ENCODE results near the gene SPRN.
"Not testable (repeated sequence)": the region's sequence is repeated elsewhere in the genome, so short reads cannot be mapped to it uniquely, and the experiment has no call there.

The SPRN gene

DNA sequence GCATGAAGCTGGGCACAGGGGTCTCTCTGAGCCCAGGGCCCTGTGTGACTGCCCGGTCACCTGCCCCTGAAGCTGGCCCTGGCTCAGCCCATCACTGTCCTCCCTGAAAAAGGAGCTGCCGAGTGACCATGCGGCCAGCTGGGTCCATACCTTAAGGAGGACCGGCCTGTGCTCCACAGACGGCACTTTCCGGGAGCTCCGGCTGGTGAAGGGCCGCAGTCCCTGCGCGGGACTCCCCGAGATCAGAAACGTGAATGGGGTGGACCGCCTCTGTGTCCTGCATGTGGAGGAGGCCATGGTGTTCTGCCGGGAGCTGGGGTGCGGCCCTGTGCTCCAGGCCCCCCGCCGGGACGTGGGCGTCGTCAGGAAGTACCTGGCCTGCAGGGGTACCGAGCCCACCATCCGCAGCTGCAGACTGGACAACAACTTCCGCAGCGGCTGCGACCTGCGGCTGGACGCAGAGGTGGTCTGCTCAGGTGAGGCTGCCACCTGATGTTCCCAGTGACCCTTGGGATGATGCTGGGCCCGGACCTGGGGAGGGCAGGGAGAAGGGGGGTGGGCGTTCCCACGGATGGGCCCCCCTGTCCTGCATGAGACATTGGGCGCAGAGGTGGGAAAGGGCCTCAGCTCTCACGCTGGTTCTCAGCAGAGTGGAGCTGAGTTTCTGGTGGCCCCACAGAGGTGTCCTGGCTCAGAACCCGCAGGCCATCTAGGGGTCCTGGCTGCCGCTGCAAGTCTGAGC is 32.8 kb upstream of the SPRN start:
- no peak for DNase-seq (ENCODE audit: low read depth in 2 of 2, low spot score in 1 of 2)

DNA sequence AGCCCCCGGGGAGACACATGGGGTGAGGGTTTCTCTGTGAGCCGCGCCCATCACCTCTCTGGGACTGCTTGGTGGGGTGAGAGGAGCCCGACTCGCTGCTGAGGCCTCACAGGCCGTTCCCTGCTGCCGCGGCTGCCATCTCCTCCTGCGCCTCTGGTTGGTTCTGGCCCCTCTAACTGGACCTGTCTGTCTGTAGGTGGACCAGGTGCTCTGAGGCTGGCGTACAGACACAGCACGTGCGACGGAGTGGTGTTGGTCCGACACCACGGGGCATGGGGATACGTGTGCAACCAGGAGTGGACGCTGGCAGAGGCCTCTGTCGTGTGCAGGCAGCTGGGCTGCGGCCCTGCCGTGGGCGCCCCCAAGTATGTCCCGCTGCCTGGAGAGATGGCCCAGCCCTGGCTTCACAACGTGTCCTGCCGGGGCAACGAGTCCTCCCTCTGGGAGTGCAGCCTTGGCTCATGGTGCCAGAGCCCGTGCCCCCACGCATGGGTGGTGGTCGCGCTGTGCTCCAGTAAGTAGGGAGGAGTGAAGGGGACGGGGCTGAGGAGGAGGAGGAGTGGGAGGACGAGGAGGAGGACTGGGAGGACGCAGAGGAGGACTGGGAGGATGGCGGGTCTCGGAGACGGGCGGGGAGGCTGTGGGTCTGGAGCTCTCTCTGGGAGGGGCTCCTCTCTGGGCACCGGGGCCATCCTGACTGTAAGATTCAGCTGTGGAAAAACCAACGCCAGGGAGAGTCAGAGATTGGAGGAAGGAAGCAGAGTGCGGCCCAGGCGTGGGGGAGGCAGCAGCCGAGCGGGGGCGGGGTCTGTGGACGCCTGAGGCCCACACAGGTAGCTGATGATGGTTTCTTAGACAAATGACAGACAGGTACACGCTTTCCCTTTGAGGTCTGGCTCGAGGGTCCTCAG is 31.9 kb upstream of the SPRN start:
- DNase-seq (ENCODE audit: low read depth in 2 of 2, low spot score in 1 of 2), result no peak

DNA sequence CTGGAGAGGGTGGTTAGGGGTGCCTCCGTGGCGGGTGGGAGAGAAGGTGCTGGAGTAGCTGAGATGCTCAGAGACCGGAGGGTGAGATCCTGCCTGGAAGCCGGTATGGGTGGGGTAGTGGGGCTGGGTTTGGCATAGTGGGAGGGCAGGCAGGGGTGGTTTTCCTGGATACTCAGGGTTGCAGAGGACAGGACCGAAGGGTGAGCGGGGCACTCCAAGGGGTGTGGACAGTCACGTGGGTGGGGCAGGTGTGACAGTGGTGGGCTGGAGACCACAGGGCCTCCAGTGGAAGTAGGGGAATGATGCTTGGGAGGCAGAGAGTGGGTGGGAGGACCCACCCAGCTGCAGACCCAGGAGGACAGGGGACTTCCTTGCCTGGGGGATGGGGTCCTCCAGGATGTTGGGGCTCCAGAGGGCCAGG is 31.2 kb upstream of the SPRN start:
- no peak for DNase-seq (ENCODE audit: low read depth in 2 of 2, low spot score in 1 of 2)

DNA sequence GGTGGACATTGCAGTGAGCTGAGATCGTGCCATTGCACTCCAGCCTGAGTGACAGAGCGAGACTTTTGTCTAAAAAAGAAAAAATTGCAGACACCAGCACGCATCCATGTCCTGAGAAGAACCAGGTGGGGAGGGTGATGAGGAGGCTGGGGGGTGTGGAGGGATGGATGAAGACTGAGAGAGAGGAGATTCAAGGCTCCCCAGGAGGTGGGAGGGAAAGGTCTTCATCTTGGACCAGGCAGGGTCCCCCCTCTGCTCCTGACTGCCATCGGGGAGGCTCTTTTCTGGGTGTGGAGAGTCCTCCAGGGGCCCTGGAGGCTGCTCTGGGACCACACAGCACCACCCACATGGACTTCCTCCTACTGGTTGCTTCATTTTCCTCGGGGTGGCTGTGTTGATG is 30.8 kb upstream of the SPRN start:
- no peak for DNase-seq (ENCODE audit: low read depth in 2 of 2, low spot score in 1 of 2)

DNA sequence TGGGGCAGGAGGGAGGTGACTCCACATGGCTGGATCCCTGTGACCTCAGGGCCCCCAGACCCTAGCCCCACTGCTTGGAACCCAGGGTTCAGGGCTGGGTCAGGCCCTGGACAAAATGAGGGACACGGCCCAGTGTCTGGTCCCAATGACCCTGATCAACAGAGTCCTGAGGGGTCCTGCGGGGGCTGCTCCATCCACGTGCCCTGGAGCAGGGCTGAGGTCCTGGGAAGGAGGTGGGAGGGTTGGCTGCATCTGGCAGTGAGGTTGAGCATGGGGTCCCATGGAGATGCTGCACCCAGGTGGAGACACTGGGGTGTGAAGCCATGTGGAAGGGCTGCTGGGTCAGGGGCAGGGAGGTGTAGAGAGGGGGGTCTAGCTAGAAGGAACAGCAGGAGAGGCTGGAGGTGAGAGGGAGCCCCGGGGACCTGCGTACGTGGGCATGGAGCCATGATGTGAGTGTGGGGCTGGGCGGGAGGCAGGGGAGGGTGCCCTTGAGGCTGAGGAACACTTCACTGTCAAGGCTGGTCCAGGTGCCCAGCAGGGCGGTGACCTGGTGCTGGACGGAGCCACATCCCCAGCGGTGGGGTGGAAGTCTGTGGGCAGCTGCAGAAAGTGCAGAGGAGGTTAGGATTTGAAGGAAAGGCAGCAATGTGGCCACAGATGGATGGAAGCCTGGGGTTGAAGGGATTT is 29.9 kb upstream of the SPRN start:
- no peak for DNase-seq (ENCODE audit: low read depth in 2 of 2, low spot score in 1 of 2)

DNA sequence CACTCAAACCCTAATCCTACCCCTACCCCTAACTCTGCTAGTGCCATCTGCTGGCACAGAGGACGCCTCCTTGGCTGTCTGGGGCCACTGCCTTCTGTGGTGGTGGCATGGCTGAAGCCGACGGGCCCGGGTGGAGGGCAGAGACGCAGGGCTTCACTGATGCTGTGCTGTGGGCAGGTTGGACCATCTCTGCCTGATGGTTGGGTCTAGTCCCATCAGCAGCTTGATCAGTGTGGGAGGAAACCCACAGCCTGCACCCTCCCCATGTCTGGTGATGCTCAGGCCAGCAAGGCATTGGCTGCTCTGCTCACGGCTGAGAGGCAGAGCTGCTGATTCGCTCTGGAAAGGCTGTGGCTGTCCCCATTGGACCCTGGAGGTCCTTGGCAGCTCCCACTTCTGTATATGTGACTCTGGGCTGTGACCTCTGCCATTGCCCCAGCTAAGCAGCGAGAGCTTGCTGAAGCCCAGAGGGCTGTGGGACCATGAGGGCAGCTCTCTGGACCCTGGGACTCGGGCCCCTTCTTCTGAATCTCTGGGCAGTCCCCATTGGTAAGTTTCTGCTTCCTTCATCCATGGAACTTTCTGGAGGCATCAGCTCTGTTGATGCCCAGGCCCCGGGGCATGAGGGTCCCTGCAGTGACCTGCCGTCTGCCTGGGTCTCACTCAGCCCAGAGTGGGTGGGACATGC is 29.2 kb upstream of the SPRN start, which contains the start of gene SCART1:
Gene SCART1 (plus strand): TSS at position 430 of the 688 bp plus-strand sequence. CDS start 53 bp downstream, at position 483.
- DNase-seq (ENCODE audit: low read depth in 2 of 2, low spot score in 1 of 2), result no peak

DNA sequence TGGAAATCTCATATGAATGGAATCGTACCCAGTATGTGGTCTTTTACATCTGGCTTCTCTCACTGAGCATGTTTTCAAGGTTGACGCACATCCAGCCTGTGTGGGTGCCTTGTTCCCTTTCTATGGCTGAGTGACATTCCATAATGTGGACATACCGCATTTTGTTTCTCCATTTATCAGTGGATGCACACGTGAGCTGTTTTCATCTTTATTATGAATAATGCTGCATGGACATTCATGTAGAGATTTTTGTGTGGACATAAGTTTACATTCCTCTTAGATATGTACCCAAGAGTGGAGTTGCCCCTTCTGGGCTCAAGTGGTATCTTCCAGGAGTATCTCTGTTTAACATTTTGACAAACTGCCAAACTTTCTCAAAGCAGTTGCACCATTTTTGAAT is 28.0 kb upstream of the SPRN start:
- no peak for DNase-seq (ENCODE audit: low read depth in 2 of 2, low spot score in 1 of 2)

DNA sequence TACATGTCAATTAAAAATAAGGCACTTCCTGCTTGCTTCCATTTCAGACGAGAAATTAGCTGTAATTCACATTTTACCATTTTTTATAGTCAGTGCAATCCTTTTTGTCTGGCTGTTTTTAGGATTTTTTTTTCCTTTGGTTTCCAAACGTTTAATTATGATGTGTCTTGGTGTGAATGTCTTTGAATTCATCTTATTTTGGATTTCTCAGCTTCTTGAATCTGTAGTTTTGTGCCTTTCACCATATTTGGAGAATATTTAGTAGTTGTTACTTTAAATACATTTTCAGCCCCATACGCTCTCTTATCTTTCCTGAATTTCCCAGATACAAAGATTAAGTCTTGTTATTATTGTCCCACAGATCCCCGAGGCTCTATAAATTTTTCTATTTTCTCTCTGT is 26.9 kb upstream of the SPRN start:
- DNase-seq (ENCODE audit: low read depth in 2 of 2, low spot score in 1 of 2), result no peak

DNA sequence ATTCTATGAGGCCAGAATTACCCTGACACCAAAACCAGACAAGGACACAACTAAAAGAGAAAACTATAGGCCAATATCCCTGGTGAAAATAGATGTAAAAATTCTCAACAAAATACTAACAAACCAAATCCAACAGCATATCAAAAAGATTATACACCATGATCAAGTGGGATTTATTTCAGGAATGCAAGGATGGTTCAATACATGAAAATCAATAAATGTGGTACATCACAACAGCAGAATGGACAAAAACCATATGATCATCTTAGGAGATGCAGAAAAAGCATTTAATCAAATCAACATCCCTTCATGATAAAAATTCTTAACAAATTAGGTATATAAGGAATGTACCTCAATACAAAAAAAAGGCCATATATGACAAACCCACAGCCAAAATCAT is 23.7 kb upstream of the SPRN start:
- no peak for DNase-seq (ENCODE audit: low read depth in 2 of 2, low spot score in 1 of 2)

DNA sequence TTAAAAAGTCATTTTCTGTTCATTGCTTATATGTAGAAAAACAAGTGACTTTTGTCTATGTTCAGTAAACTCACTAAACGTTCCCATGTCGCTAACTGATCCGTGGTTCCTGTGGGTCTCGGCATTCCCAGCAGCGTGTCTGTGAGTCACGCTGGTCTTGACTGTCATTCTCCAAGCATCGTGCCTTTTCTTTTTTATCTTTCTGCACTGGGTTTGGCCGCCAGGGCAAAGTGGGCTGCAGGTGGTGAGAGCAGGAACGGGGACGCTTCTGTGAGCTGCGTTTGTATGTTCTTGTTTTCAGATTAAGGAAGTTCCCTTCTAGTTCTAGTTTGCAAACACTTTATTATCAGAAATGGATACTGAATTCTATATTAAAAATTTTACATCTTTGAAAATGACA is 22.6 kb upstream of the SPRN start:
- DNase-seq (ENCODE audit: low read depth in 2 of 2, low spot score in 1 of 2), result no peak

DNA sequence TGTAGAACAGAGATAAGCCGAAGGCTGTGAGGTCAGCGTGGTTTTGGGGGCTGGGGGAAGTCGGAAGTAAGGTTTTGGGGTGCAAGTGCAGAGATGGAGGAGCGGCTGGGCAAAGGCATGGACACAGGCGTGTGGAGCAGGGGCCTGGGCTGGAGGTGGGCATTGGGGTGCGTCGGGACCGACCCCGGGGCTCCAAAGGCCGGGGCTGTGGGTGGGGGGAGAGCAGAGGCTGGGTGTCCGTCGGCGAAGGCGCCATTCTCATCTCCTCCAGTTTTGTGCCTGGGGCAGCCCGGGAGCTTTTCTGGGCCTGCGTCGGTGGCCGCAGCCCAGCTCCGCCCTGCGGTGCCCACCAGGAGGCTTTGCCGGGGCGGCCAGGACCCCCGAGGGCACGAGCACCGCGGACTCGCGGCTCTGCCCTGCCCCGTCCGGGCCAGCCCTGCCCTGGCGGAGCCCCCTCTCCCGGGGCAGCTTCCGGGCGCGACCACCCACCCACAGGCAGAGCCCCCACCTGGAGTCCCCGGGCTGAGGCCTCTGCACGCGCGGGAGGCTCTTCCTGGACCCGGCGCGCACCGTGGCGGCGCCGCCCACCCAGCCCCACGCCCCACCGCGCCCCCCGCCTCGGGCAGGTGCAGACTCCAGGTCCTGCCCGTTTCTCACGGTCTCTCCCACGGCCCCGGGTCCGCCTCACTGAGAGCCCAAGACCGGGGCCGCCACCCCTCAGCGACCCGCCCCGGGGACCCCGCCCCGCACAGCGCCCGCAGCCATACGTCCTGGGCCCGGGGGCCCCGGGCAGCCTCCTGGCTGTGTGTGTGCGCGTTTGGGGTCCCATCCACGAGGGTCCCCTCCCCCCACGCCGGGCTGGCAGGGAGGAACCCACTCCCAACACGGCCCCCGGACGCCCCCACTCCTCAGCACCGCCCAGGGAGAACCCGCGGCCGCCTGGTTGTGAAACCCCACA is 21.6 kb upstream of the SPRN start:
- DNase-seq (ENCODE audit: low read depth in 2 of 2, low spot score in 1 of 2), result no peak

DNA sequence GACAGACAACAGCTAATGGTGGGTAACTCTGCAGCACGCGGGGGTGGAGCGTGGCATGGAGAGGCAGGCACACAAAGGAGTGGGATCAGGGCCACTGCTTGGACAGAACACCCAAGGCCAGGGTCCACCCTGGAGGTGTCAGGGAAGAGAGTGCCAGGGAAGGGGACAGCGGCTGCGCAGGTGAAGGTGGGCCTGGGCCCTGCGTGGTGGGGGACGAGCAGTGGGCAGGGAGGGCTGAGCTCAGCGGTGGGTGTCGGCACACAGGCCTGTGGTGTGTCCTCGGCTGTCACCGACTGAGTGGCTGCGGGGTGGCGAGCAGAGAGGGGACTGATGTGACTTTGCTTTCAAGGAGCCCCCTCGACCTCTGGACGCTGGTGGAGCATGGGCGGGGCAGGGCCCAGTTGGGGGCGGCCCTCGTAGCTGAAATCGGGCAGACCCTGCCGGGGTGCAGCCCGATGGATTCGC is 20.9 kb upstream of the SPRN start:
- DNase-seq (ENCODE audit: low read depth in 2 of 2, low spot score in 1 of 2), result no peak

DNA sequence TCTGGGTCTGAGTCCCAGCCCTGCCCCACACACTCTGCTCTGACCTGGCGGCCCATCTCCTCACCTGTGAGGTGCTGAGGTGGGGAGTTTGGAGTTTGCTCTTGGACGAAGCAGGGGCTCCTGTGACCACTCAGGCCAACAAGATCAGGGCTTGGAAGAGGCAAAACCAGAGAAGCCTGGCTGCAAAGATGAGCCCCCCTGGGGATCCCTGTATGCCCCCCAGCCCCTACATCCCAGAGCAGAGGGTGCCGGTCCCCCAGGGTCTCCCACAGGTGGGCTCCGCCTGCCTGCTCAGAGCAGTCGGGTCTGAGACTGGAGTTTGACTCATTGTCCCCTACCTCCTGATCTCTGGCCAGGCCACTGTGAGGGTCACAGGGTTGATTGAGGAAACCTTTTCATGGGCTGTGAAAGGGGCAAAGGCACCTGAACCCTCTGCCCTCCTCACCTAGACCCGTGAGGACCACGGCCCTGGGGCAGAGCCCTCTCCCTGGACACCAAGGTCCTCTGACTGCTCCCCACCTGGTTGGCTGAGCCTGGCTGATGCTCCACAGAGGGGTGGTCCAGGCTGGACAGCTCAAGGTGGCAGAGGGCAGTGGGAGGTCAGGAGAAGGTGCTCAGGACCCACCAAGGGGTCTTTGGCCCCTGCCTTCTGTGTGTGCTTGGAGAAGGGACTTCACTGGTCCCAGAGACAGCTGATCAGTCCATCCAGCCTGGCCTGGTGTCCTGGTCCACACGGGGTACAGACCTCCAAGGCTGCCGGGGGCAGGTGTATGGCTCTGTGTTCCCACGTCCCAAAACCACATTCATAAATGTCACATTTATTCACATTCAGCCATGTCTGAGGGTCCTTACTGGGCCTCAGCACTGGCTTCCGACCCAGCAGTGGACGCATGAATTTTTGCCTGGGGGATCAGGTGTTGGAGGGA is 20.2 kb upstream of the SPRN start:
- DNase-seq (ENCODE audit: low read depth in 2 of 2, low spot score in 1 of 2), result no peak

DNA sequence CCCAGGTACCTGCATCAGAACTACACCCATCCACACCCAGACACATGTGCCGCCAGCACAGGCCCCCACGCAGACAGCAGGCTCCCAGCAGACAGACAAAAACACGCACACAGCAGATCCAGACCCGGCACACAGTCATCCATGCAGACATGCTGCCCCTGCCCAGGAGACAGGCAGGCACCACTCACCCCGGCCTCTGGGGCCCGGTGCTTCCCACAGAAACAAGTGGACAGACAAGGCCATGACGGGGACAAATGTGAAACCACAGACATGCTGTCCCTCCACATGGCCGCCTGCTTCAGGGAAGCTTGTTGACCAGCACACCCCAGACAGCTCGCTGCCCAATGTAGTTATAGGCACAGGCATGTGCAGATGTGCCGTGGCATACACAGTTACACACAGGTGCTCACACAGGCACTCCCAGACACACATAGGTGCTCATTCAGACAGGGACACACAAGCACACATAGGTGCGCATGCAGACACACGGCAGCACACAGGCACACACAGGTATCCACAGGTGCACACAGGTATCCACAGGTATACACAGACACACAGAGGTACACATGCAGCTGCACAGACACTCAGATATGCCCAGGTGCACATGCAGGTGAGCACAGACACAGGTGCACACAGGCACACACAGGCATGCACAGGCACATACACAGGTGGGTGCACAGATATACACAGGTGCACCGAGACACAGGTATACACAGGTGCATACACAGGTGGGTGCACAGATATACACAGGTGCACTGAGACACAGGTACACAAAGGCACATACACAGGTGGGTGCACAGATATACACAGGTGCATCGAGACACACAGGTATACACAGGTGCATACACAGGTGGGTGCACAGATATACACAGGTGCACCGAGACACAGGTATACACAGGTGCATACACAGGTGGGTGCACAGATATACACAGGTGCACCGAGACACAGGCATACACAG is 18.8 kb upstream of the SPRN start:
- DNase-seq (ENCODE audit: low read depth in 2 of 2, low spot score in 1 of 2), result no peak

DNA sequence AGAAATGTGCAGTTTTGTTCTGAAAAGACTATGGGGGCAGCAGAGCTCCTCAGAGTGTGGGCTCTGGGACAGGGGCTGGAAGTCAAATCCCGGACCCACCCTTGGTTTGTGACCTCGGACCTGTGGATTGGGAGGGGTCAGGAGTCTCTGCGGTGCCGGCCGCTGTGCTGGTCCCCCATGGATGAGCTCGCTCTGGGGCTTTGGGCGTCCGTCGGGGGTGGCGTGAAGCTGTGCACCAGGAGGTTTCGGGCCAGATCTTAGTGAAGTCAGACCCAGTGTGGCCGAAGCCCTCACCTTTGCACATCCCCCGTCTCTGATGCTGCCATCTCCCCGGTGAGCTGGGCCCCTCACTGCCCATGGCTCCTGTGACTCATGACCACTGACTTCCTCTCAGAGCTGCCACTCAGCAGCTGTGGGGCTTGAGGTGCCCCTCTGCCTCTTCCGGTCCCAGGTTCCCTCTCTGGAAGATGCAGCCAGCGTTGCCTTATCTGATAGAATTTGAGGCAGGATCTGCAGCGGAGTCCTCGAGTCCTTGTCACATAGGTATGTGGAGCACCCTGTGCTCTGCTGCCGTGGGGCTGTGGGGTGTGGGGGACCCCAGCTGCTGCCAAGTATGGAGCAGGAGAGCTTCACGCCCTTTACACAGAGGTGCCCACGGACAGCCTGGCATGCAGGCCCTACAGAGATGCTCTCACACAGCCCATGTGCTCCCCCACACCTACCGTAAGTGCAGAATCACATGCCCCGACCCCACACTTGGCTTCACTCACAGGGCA is 18.0 kb upstream of the SPRN start:
- no peak for DNase-seq (ENCODE audit: low read depth in 2 of 2, low spot score in 1 of 2)

DNA sequence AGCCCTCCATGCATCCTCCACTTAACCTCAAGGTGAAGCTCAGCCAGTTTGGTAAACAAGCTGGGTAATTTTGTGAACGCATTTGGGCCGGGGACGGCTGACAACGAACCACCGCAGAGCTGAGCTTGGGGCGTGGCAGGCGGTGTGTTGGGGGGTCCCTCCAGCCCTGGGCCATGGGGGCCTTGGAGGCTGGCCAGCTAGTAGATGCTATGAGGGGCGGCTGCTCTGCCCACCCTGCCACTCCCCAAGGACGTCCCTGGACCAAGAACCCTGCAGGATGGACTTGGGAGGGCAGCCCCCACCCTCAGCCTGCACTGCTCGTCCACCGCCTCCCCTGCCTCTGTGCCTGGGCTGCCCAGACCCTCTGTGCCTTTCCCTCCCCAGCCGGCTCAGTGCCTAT is 17.4 kb upstream of the SPRN start:
- no peak for DNase-seq (ENCODE audit: low read depth in 2 of 2, low spot score in 1 of 2)

DNA sequence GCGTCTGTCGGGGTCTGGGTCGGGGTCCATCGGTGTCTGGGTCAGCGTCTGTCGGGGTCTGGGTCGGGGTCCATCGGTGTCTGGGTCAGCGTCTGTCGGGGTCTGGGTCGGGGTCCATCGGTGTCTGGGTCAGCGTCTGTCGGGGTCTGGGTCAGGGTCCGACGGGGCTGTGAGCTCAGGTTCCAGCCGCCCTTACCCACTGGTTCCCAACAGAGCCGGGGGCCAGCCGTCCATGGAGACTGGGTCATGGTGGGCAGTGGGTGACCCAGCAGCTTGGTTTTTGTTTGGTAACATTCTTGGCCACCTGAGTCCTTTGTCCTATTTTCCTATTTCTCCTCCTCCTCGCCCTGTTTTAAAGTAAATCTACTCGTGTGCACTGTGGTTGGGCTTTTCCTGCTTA is 16.9 kb upstream of the SPRN start:
- DNase-seq (ENCODE audit: low read depth in 2 of 2, low spot score in 1 of 2), result not testable (repeated sequence)

Data from stimulated activated CD8-positive, alpha-beta memory T cell treated with anti-CD3 and anti-CD28 coated beads, Interleukin-4, amount 100 ng/mL, for 1 hour (primary cell).